Right kidney (tissue), 1 donor: ENCODE measurements around the gene B4GALNT4.
"Not testable (repeated sequence)": the region's sequence is repeated elsewhere in the genome, so short reads cannot be mapped to it uniquely, and the experiment has no call there.

Experiments used
- DNase-seq: peaks from one replicate; pipeline ENCODE4 v3.0.0-alpha.2; 2016

The B4GALNT4 gene

DNA sequence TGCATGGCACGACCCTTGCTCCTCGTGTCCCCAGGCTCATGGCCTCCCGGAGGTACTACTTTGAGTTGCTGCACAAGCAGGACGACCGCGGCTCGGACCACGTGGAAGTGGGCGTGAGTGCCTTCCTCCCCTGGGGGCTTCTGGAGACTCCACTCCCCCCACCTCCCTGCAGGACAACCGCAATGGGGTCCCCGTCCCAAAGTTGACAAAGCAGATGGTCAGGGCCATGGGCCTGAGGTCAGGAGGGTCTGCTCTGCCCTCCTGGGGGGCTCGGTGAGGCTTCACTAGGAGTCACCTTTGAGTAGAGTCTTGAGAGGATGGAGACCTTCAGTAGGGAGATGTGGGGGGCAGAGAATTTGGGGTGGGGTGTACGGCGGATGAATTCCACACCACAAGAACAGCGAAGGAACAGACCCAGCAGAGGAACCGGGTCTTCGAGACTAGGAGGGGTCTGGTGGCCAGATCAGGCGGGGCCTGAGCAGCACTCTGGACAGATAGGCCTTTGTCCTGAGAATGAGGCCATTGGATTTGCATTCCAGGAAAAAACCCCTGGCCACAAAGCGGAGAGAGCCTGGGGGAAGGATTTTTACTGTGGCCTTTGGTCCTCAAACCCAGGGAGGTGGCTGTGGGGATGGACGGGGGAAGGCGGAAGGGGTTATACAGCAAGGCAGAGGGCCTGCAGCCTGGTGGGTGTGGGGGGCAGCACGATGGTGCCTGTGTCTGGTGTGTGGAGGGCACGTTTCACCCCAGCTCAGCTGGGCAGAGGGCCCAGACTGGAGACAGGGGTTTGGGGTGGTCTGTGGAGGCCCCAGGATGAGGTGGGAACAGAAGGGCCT is 4.6 kb downstream of the B4GALNT4 start:
- DNase-seq, result no peak

DNA sequence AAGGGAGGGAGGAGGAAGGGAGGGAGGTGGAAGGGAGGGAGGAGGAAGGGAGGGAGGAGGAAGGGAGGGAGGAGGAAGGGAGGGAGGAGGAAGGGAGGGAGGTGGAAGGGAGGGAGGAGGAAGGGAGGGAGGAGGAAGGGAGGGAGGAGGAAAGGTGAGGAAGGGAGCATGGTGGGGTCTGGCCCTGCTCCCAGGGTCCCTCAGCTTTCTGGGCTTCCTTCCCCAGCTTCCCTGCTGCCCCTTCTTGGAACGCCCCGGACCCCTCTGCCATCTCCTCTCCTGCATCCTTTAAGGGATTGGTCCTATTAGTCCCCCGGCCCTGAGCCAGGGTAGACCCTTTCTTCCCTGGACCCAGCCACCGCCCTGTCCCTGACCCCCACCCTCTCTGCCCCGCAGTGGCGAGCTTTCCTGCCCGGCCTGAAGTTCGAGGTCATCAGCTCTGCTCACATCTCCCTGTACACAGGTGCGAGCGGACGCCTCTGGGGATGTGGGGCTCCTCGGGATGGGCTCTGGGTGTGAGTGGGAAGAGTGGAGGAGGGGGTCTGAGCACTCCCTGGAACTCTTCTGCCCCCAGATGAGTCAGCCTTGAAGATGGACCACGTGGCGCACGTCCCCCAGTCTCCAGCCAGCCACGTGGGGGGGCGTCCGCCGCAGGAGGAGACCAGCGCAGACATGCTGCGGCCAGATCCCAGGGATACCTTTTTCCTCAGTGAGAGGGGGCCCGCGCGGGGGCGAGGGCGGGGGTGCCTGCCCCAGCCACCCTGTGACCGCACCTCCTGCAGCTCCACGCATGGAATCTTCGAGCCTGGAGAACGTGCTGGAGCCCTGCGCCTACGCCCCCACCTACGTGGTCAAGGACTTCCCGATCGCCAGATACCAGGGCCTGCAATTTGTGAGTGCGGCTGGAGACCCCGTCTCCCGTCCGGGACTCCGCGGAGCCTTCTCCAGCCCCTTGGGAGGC is 6.0 kb downstream of the B4GALNT4 start:
- DNase-seq, result no peak

DNA sequence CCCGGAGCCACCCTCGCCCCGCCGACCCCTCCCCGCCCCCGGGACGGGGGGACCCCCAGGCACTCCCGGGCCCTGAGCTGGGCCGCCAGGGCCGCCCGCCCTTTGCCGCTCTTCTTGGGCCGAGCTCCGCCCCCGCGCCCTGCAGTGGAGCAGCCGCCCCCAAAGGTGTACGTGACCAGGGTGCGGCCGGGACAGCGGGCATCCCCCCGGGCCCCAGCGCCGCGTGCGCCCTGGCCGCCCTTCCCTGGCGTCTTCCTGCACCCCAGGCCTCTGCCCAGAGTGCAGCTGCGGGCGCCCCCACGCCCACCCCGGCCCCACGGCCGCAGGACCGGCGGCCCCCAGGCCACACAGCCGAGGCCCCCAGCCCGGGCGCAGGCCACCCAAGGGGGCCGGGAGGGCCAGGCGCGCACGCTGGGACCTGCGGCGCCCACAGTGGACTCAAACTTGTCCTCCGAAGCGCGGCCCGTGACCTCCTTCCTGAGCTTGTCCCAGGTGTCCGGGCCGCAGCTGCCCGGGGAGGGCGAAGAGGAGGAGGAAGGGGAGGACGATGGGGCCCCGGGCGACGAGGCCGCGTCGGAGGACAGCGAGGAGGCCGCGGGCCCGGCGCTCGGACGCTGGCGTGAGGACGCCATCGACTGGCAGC is 7.4 kb downstream of the B4GALNT4 start:
- DNase-seq, result no peak

DNA sequence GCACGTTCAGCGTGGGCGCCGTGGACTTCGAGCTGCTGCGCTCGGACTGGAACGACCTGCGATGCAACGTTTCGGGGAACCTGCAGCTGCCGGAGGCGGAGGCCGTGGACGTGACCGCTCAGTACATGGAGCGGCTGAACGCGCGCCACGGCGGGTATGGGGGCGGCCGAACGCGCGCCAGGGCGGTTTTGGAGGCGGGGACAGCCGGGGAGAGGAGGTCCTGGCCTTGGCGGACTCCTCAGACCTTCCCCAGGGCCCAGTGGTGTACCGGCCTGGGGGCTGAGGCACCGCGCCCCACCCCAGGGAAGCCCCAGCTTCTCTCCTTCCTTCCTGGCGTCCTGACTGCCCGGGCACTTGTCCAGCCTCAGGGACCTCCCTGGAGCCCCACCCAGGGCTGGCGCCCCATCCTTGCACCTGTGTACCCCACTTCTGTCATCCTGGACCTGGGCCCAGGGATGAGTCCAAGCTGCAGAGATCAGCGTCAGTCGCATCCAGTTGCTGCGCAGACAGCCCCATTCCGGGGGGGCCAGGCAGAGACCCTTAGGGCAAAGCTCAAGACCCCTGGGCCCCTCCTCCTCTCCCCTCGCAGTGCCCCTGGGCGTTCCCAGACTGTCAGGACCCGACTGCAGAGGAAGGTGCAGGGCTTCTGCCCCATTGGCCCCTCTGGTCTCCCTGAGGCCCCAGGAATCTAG is 8.0 kb downstream of the B4GALNT4 start:
- DNase-seq, result no peak

DNA sequence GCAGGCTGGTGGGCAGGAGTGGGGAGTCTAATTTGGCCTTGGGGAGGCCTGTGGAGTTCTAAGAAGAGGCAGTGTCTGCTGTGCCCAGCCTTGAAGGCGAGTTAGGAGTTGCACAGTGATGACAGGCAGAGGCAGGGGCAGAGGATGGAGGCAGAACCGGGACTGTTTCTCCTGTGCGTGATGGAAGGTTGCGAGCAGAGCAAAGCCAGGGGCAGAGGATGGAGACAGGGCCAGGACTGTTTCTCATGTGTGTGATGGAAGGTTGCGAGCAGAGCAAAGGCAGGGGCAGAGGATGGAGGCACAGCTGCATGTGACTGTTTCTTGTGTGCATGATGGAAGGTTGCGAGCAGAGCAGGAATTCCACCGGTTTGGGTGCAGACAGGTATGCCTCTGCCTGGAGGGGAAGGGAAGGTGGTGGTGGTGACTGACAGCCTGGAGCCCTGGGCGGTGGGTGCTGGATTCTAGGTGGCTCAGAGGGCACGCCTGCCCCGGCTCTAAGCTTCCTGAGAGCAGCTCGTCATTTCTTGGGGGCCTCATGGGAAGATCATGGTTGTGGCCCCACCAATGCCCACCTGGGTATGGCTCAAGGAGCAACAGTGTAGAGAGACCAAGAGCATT is 8.7 kb downstream of the B4GALNT4 start:
- DNase-seq, result no peak

DNA sequence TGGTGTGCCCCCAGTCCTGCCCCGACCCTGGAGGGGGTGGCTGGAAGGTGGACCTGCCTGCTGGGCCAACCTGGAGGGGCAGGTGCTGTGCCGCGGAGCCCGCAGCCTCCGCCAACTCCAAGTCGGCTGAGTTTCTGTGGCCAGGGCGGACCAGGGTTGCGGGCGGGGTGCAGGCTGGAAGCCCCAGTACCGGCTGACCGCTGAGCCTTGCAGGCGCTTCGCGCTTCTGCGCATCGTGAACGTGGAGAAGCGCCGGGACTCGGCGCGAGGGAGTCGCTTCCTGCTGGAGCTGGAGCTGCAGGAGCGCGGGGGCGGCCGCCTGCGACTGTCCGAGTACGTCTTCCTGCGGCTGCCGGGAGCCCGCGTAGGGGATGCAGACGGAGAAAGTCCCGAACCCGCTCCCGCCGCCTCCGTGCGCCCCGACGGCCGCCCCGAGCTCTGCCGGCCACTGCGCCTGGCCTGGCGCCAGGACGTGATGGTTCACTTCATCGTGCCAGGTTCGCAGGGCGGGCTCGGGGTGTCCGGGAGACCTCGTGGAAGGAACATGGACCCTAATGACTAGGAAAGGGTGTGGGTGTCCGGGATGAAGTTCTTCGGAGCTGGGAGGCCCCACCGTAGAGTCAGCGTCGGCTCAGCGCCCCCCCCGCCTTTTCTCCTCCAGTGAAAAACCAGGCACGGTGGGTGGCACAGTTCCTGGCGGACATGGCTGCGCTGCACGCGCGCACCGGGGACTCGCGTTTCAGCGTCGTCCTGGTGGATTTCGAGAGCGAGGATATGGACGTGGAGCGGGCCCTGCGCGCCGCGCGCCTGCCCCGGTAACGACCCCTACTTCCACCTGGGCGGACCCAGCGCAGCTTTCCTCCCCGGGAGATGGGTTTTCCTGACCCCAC is 10.2 kb downstream of the B4GALNT4 start:
- DNase-seq, result no peak

DNA sequence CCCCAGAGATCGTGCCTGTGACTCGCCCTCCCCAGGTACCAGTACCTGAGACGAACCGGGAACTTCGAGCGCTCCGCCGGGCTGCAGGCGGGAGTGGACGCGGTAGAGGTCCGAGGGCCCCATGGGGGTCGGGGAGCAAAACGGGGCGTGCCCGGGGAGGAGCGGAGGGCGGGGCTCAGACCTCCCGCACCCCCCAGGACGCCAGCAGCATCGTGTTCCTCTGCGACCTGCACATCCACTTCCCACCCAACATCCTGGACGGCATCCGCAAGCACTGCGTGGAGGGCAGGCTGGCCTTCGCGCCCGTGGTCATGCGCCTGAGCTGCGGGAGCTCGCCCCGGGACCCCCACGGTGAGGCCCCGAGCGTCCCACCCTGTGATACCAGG is 10.8 kb downstream of the B4GALNT4 start:
- no peak for DNase-seq

DNA sequence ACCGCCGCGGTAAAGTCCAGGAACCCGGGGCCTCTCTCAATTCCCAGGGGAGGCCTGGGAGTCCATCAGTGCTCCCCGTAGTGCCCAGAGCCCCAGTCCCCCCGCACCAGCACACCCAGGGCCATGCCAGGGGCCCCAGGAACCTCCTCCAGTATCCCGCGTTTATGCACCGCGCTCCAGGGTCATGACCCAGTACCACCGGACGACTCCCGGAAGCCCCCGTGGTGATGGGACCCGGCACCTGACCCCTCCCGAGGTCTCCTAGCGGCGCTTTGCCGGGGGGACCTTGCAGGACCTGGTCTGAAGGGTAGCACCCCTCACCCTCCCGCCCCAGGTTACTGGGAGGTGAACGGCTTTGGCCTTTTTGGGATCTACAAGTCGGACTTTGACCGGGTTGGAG is 11.2 kb downstream of the B4GALNT4 start:
- no peak for DNase-seq

DNA sequence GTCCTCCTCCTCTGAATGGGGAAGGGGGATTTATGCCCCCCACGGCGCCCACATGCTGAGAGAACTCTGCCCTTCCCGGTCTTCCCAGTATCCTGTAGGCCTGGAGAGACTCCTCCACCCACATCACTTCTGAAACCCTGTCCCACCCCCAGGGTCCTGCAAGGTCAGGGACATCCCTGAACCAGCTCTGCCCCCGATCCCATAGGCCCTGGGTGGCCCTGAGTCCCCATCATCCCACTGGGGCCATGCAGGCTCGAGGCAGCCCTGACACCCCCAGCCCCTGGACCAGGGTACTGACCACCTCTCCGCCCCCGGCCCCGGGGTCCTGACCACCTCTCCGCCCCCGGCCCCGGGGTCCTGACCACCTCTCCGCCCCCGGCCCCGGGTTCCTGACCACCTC is 11.7 kb downstream of the B4GALNT4 start:
- DNase-seq, result no peak

DNA sequence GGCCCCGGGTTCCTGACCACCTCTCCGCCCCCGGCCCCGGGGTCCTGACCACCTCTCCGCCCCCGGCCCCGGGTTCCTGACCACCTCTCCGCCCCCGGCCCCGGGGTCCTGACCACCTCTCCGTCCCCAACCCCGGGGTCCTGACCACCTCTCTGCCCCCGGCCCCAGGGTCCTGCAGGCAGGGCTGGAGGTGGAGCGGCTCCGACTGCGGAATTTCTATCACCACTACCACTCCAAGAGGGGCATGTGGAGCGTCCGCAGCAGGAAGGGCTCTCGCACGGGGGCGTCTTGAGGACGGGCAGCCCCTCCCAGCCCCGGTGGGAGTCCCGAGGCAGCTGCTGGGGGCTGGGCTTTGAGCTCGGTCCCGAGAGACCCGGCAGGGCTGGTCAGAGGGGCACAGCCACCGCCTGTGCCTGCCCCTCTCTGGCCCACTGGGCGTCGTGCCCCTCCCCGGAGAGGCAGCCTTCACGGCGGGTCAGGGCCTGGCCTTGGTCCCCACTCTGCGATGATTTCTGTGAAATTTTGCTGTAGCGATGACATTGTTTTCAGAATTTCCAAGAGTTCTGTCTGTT is 12.3 kb downstream of the B4GALNT4 start:
- DNase-seq, result no peak

DNA sequence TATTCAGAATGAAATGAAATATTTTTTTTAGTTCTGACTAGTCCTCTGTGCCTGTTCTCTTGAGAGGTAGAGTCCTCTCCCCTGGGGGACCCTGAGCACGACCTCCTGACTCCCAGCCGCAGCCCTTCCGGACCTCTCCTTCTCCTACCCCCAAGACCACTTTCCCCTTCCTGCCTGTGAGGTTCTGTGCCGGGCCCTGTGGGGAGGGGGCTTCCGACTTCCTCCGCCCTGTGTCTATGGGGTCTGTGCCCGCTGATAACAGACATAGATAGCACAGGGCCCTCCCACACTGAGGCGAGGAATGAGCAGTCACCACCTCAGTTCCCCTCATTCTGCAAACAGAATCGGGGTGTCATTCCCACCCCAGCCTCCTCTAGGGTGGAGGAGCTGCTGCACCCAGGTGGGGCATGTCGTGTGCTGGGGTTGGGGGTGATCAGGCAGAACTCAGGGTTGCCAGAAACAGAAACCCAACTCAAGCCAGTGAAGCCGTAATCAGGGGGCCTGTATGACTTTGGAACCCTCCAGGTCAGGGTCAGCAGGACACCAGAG is 12.9 kb downstream of the B4GALNT4 start:
- DNase-seq, result no peak

DNA sequence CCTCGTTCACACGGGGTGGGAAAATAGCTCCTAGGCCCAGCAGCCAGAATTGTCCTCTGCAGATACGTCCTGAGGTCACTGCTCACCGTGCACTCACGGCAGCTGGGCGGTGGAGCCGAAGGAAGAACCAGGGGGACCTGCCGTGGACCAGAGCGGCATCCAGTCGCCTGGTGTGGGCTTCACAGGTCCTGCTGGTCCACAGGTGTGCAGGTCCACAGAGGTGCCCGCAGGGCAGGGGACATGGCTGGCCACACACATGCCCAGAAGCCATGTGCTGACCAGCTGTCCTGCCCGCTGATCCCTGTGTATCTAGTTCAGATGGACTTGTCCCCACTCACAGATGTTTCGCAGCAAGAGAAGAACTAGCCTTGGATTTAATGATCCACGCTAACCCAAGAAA is 14.1 kb downstream of the B4GALNT4 start:
- no peak for DNase-seq

DNA sequence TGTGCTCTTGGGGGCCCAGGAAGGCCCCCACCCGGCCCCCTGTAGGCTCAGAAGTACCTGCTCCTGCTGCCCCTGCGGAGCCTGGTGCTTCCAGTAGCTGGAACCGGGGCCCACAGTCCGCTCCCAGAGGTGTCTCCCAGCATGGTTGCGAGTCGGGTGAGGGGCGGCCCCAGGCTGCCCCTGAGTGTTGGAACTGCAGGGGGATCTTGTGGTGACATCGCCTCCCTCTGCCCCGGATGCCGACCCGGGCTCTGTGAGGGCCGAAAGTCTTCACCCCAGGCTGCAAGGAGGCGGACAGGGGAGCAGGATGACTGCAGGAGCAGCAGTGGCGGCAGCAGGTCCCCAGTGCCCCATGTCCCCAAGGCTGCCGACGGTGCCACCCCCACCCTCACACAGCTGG is 15.2 kb downstream of the B4GALNT4 start:
- DNase-seq, result no peak

DNA sequence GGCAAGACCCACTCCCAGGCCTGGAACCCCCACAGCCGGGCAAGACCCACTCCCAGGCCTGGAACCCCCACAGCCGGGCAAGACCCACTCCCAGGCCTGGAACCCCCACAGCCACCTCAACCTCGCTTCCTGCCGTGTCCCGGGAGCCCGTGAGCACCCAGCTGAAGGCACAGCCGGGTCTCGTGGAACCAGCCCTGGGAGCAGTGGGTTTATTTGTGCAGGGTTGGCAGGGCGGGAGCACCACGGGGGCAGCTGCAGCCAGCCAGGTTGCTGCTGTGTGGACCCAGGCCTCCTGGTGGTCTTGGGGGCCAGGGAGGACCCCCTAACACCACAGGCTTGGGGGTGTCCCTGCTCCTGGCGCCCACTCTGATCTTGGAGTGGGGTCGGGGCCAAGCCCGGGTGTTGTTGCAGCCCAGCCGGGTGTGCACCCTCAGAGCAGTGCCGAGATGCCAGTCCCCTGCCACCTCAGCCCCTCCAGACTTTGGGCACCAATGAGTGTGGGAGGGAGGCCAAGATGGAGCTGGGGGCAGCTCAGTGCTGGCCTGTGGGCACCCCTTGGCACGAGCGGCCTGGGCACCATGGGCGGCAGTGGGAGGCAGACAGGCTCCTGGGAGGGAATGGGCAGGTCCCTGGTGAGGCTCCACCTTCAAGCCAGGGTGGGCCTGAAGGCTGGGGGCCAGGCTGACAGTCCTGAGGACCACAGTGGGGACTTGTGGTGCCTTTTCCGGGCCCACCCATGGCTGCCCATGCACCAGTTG is 16.5 kb downstream of the B4GALNT4 start:
- DNase-seq, result no peak

DNA sequence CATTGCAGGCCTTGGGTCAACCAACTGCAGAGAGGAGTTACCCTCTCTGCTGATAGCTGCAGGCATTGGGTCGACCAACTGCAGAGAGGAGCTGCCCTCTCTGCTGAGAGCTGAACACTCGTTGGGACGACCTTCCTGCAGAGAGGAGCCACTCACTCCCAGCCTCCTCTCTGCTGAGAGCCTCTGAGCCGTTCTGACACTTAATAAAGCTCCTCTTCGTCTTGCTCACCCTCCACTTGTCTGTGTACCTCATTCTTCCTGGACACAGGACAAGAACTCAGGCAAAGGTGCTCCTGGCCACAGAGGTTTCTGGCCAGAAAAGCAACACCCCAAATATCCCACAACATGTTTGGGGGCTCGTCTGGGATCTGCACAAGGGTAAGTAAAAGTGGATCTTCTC is 17.2 kb downstream of the B4GALNT4 start:
- no peak for DNase-seq

DNA sequence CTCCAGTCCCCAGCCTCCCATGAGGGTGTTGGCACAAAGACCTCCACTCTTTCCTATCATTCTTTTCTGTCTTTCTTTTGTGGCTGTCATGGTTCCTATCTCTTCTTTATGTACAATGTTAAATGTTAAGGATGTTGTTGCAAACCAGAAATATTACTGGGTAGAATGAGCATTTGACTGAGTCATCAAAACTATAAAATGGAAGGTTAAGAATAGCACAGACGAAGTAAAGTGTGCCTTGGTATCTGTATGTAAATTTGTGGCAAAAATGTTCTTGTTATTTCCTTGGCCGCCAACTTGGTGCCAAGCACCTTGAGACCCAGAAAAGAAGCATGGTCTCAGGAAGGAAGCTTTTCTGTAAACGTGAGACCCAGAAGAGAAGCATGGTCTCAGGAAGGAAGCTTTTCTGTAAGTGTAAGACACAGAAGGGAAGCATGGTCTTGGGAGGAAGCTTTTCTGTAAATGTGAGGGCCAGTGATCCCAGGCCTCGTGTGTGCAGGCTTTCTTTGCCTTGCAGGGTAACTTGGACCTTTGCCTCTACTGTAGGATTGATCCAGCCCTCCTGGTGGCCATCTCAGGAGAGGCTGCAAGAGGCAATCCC is 18.0 kb downstream of the B4GALNT4 start:
- DNase-seq, result no peak

DNA sequence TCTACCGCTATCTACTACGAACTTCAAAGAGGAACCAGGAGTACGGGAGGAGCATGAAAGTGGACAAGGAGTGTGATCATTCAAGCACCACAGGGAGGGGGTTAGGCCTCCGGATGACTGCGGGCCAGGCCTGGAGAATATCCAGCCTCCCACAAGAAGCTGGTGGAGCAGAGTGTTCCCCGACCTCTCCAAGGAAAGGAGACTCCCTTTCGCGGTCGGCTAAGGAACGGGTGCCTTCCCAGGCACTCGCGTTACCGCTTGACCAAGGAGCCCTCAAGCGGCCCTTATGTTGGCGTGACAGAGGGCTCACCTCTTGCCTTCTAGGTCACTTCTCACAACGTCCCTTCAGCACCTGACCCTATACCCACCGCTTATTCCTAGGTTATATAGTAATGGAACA is 20.1 kb downstream of the B4GALNT4 start:
- not testable (repeated sequence) for DNase-seq

DNA sequence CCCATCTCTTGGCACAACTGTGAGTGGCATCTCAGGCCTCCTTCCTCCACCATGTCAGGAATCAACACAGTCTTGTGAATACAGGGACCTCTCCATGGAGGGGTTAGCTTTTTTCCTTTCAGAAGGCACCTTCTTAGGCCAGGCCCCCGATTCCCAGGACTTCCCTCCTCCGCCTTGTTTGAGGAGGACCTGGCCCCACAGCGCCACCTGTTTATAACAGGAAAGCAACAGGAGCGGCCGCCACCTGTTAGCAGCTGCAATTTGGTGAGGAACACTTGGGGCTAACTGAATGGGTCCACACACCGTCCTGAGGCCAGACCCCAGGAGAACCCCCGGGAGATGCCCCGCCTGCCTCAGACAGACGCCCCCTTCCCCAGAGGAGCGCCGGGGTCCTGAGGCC is 20.9 kb downstream of the B4GALNT4 start:
- DNase-seq, result no peak
